Memory B cell (primary cell): ENCODE data around the gene RGR.

ENCODE experiments used
- ATAC-seq: fragments of 150-1000 bp; cut with Tn5 transposase; 2 replicates; pipeline ENCODE4 v1.10.0; 2021; ENCODE audit warnings: low read depth, mild to moderate bottlenecking, moderate library complexity
- DNase-seq, 2 donors: peaks; one replicate each; pipeline ENCODE4 v3.0.0; 2022; ENCODE audit warnings: low spot score in 2 of 2
- H3K27ac Mint-ChIP-seq: one replicate; pipeline ENCODE4 v1.8.0; 2022; ENCODE audit warnings: mild to moderate bottlenecking, moderate library complexity, mixed read lengths
- H3K27me3 Mint-ChIP-seq: one replicate; pipeline ENCODE4 v1.8.0; 2022; ENCODE audit warnings: mixed read lengths
- H3K36me3 Mint-ChIP-seq: one replicate; pipeline ENCODE4 v1.8.0; 2022; ENCODE audit warnings: mild to moderate bottlenecking, mixed read lengths
- H3K4me1 Mint-ChIP-seq: one replicate; pipeline ENCODE4 v1.8.0; 2022; ENCODE audit warnings: mixed read lengths
- H3K4me3 Mint-ChIP-seq: one replicate; pipeline ENCODE4 v1.8.0; 2022; ENCODE audit warnings: mild to moderate bottlenecking, moderate library complexity, mixed read lengths
- H3K9me3 Mint-ChIP-seq: one replicate; pipeline ENCODE4 v1.8.0; 2022; ENCODE audit warnings: mixed read lengths

RGR gene

DNA sequence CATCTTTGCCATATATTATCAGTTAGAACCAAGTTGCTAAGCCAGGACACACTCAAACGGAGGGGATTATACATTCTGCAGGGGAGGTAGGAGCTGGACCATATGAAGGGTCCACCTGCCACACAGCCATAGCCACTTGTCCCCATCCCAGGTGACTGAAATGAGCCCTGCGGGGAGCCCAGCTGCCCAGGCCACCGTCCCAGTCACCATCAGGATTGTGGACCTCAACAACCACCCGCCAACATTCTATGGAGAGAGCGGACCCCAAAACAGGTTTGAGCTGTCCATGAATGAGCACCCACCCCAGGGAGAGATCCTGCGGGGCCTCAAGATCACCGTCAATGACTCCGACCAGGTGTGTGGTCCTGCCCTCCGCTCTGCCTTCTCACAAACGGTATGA is 36.8 kb upstream of the RGR start:
- ATAC-seq (no peak), DNase-seq (no peak)
- H3K27me3 Mint-ChIP-seq, result peaks cover 14% of the 10 kb centered on the region
- no peak overlapping the region for H3K4me3 Mint-ChIP-seq
- H3K36me3 Mint-ChIP-seq, result no peaks in the 10 kb centered on the region
- no peak overlapping the region for H3K27ac Mint-ChIP-seq
- H3K9me3 Mint-ChIP-seq, result no peaks in the 10 kb centered on the region
- peaks cover 4% of the 10 kb centered on the region for H3K4me1 Mint-ChIP-seq

DNA sequence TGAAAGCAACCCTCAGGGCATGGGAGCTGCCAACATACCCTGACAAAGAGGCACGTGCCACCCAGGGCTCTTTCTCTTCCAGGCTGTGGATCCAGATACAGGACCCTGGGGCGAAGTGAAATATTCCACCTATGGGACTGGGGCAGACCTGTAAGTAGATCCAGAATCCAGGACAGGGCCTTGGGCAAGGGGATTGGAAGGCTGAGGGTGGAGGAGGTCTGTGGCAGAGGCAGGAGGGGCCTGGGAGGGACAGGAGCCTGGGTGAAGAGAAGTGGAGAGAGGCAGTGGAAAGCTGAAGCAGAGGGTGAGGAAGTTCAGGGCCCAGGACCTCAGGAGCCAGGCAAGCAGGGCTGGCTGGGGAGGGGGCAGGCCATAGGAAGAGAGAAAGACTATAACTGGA is 33.3 kb upstream of the RGR start:
- Mint-ChIP-seq H3K27ac (no peak overlapping the region), H3K36me3 (no peaks in the 10 kb centered on the region), H3K4me3 (no peak overlapping the region), H3K9me3 (no peaks in the 10 kb centered on the region), H3K4me1 (no peaks in the 10 kb centered on the region), H3K27me3 (peaks cover 19% of the 10 kb centered on the region)
- ATAC-seq, result no peak
- no peak for DNase-seq

DNA sequence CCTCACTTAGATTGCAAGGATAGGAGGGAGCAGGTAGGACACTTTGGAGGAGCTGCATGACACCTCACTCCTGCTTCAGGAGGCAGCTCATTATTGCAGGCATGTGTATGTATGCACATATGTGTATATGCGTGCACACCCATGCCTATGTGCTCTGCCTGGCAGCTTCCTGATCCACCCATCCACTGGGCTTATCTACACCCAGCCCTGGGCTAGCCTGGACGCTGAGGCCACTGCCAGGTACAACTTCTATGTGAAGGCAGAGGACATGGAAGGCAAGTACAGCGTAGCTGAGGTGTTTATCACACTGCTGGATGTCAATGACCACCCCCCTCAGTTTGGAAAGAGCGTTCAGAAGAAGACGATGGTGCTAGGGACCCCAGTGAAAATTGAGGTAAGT is 32.8 kb upstream of the RGR start:
- no peak for ATAC-seq
- Mint-ChIP-seq H3K36me3 (no peaks in the 10 kb centered on the region), H3K4me3 (no peak overlapping the region), H3K27ac (no peak overlapping the region), H3K4me1 (no peaks in the 10 kb centered on the region), H3K27me3 (peaks cover 14% of the 10 kb centered on the region), H3K9me3 (no peaks in the 10 kb centered on the region)
- DNase-seq, result no peak

DNA sequence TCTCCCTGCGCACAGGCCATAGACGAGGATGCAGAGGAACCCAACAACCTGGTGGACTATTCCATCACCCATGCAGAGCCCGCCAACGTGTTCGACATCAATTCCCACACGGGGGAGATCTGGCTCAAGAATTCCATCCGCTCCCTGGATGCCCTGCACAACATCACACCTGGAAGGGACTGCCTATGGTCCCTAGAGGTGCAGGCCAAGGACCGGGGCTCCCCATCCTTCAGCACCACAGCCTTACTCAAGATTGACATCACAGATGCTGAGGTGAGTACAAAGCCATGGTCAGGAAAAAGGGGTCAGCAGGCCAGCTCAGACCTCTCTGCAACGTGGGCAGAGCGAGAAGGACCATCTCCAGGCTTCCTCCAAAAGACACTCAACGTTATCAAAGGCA is 31.8 kb upstream of the RGR start:
- Mint-ChIP-seq H3K27me3 (peaks cover 11% of the 10 kb centered on the region), H3K9me3 (no peaks in the 10 kb centered on the region), H3K27ac (no peak overlapping the region), H3K4me3 (no peak overlapping the region), H3K4me1 (no peaks in the 10 kb centered on the region), H3K36me3 (no peaks in the 10 kb centered on the region)
- DNase-seq, result no peak
- ATAC-seq, result no peak

DNA sequence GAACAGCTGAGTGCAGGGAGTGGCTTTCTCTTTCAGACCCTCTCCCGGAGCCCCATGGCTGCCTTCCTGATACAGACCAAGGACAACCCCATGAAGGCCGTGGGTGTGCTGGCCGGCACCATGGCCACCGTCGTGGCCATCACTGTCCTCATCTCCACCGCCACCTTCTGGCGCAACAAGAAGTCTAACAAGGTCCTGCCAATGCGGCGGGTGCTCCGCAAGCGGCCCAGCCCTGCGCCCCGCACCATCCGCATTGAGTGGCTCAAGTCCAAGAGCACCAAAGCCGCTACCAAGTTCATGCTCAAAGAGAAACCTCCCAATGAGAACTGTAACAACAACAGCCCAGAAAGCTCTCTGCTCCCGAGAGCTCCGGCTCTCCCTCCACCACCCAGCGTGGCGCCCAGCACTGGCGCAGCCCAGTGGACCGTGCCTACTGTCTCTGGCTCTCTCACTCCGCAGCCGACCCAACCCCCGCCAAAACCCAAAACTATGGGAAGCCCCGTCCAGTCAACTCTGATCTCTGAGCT is 30.7 kb upstream of the RGR start:
- DNase-seq, result no peak
- H3K4me3 Mint-ChIP-seq, result no peak overlapping the region

DNA sequence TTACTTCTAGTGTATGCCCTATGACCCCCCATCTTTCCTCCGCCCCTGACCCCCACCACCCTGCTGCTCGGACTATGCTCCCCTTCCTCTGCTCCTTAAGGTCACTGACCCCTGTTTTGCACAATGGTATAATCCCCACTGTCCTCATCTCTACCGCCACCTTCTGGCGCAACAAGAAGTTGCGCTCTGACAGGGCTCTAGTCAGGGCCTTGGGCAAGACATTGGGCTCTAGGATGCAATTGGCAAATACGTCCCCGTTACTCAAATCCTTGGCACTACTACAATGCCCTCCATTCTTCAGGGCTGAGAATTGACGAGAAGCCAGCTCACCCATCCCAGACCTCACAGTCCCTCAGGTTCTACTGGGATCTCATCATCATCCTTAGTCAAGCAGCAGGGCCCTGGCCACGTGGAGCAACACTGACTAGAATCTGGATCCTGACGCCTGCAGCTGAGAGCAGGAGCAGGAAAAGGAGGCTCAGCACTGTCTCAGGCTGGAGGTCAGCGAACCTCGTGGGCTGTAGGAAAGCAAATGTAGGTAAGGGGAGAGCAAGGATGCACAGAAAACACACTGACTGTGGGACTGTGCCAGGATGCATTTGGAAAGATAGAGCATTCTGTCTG is 30.1 kb upstream of the RGR start:
- ATAC-seq (peak; percentile 51), DNase-seq (no peak)
- Mint-ChIP-seq H3K4me1 (no peaks in the 10 kb centered on the region), H3K9me3 (peaks cover 3% of the 10 kb centered on the region), H3K36me3 (no peaks in the 10 kb centered on the region), H3K27me3 (peaks cover 11% of the 10 kb centered on the region), H3K4me3 (no peak overlapping the region), H3K27ac (no peak overlapping the region)

More for the DNA sequence above, 30.7 kb upstream of the RGR start:
- no peaks in the 10 kb centered on the region for H3K36me3 Mint-ChIP-seq
- no peaks in the 10 kb centered on the region for H3K4me1 Mint-ChIP-seq
- H3K27me3 Mint-ChIP-seq, result peaks cover 9% of the 10 kb centered on the region
- H3K9me3 Mint-ChIP-seq, result no peaks in the 10 kb centered on the region
- H3K27ac Mint-ChIP-seq, result no peak overlapping the region
- no peak for ATAC-seq

DNA sequence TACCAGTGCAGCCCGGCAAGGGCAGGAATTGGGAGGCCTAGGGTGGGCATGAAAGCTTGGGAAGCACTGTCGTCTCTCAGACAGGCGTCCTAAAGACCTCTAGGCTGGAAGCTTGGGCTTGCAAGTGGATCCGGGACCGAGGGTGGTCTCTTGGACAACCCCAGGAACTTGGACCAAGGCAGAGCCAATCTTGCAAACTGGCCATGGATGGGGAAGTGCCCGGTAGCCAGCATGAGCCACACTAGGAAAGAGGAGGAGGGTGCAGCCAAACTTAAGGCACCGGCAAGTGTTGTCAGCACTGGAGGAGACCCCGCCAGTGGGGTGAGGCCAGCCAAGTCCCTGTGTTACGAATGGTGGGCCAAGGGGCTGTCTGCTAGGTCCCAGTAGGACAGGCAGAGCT is 28.0 kb upstream of the RGR start:
- no peak overlapping the region for H3K27ac Mint-ChIP-seq
- no peak for ATAC-seq
- H3K36me3 Mint-ChIP-seq, result no peaks in the 10 kb centered on the region

DNA sequence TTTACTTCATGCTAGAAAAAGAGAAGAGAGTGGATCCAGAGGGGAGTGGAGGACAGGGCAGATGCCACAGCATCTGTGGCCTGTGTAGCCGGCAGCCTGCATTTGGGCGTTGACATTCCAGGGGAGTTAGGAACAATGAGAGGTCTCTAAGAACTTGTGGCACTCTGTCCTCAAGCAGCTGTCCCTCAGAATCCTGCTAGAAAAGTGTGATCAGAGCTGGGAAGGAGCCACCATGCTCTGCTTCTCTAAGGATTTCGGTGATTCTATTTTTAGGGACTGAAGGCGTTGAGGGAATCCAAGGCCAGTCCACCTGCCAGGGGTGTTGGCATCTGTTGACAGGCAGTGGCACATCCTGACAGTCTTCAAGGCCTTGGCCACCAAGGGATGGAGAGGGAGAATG is 27.1 kb upstream of the RGR start:
- H3K36me3 Mint-ChIP-seq, result no peaks in the 10 kb centered on the region
- ATAC-seq, result no peak

More for the DNA sequence above, 28.0 kb upstream of the RGR start:
- DNase-seq, result no peak
- no peaks in the 10 kb centered on the region for H3K4me1 Mint-ChIP-seq
- H3K4me3 Mint-ChIP-seq, result no peak overlapping the region
- H3K27me3 Mint-ChIP-seq, result peaks cover 13% of the 10 kb centered on the region
- H3K9me3 Mint-ChIP-seq, result peaks cover 3% of the 10 kb centered on the region

DNA sequence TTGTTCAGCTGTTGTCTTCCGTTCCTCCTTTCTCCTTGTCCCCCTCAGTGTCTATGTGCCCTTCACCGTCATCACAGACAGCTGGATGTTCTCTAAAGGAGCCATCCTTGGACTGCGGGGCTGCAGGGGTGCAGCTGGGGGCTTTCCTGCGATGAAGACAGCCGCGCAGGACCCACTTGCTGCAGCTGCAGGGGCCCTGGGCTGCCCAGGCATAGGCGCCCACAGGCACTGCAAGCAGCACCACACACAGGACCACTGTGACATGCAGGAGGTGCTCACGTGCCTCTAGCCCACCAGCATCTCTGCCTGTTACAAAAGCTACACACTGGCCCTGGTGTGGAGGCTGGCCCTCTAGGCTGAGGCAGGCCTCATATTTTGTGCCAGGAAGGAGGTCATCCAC is 22.9 kb upstream of the RGR start:
- Mint-ChIP-seq H3K4me1 (no peaks in the 10 kb centered on the region), H3K36me3 (no peaks in the 10 kb centered on the region), H3K4me3 (no peak overlapping the region), H3K27me3 (peaks cover 12% of the 10 kb centered on the region), H3K27ac (no peak overlapping the region), H3K9me3 (peaks cover 3% of the 10 kb centered on the region)
- ATAC-seq, result no peak
- DNase-seq, result no peak

More for the DNA sequence above, 27.1 kb upstream of the RGR start:
- no peaks in the 10 kb centered on the region for H3K4me1 Mint-ChIP-seq
- H3K27me3 Mint-ChIP-seq, result peaks cover 13% of the 10 kb centered on the region
- no peak overlapping the region for H3K4me3 Mint-ChIP-seq
- no peak overlapping the region for H3K27ac Mint-ChIP-seq
- no peak for DNase-seq
- H3K9me3 Mint-ChIP-seq, result peaks cover 3% of the 10 kb centered on the region

DNA sequence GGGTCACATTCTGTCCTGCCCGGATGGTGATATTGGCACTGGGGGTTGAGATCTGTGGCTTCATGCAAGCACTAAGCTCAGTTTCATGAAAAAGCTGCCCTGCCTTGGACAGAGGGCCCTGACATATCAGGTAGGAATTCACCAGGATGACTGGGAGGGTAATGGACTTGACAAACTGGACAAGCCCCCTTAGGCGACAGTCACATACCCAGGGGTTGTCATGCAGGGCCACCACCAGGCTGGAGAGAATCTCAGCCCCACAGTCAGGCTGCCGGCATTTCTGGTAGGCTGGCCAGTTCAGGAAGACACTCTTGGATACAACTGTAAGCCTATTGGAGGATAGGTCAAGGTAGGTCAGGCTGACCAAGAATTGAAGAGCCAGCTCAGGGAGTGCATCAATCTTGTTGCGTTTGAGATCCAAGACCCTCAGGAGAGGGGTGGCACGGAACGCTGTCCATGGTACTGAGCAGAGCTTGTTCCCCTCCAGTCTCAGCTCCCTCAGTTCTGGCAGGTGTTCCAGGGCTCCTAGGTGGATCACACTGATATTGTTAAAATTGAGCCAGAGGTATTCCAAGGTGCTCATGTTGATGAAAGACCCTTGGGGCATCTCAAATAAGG is 20.3 kb upstream of the RGR start:
- H3K27me3 Mint-ChIP-seq, result peaks cover 15% of the 10 kb centered on the region
- DNase-seq, result no peak
- ATAC-seq, result no peak
- no peak overlapping the region for H3K27ac Mint-ChIP-seq
- no peak overlapping the region for H3K4me3 Mint-ChIP-seq
- H3K9me3 Mint-ChIP-seq, result no peaks in the 10 kb centered on the region
- no peaks in the 10 kb centered on the region for H3K36me3 Mint-ChIP-seq
- H3K4me1 Mint-ChIP-seq, result no peaks in the 10 kb centered on the region

DNA sequence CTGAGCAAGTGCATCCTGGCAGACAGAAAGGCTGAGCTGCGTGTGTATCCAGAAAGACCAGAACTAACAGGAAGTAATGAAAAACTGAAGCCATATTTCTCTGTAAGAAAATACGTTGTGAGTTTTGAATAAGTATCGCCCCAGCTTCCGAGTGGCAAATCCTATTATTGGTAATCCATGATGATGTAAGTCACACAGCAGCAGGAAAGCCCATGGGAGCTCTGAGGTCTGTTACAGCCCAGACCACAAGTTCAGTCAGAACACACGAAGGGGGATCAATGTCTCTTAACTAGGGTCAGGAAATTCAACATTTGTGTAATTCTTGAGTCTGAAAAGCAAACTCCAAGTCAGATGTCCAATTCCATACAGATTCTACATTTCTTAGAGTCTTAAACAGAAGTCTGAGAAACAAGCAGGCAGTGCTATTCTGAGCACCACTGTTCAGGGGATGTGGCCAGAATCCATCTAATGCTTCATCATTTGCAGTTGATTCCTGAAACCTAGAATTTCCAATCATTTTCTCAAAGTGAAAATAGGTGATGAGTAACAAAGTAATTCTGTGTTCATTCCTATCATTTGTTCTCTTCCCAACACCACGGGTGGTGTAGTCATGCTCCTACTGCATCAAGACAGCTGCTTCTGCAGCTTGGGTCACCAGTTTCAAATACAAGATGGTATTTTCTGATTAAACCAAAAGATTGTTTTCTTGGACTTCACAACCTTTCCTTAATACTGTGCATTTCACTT is 19.3 kb upstream of the RGR start, which contains the start of gene LRIT2:
Gene LRIT2 (minus strand): TSS at position 118 of the 747 bp plus-strand sequence. CDS start 24 bp downstream, at position 94.
- H3K27me3 Mint-ChIP-seq, result peaks cover 13% of the 10 kb centered on the region
- no peaks in the 10 kb centered on the region for H3K4me1 Mint-ChIP-seq
- H3K9me3 Mint-ChIP-seq, result no peaks in the 10 kb centered on the region
- H3K36me3 Mint-ChIP-seq, result no peaks in the 10 kb centered on the region
- H3K27ac Mint-ChIP-seq, result no peak within 1 kb of the TSS
- no peak within 1 kb of the TSS for H3K4me3 Mint-ChIP-seq
- no peak for DNase-seq
- no peak for ATAC-seq

DNA sequence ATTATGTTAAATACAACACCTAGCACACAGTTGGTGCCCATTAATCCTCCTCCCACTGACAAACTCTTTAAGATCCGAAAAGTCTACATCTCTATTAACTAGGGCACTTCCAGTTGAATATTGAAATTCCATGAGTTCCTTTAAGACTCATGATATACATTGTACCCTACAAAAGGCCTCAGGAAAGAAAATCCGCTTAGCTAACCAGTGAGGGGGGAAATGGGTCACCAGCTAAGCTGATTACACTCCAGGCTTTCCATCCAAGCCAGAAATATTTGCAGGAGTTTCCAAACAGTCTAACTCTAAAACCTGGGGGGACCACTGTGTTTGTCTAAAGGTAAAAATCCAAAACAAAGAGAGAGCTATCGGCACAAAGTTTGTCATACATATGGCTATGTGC is 18.2 kb upstream of the RGR start:
- DNase-seq (no peak), ATAC-seq (no peak)
- no peaks in the 10 kb centered on the region for H3K9me3 Mint-ChIP-seq
- H3K36me3 Mint-ChIP-seq, result no peaks in the 10 kb centered on the region
- H3K27ac Mint-ChIP-seq, result no peak overlapping the region
- no peak overlapping the region for H3K4me3 Mint-ChIP-seq
- H3K27me3 Mint-ChIP-seq, result peaks cover 11% of the 10 kb centered on the region
- no peaks in the 10 kb centered on the region for H3K4me1 Mint-ChIP-seq

DNA sequence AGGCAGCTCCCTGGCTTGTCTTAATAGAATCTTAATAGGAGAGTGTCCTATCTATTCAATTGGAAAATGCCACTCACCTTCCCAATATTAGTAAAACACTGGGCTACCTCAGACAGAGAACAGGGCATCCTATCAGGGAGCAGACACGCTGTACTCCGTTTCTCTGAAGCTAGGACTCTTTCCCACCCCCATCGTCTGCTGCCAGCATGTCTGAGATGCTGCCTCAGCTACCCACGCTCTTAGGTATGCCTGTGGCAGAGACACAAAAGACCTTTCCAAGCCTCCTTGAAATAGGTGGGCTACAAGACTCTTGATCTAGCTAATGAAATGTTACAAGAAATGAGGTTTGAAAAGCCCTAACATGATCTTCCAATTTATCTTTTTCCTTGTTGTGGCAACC is 17.0 kb upstream of the RGR start:
- Mint-ChIP-seq H3K36me3 (no peaks in the 10 kb centered on the region), H3K4me3 (no peak overlapping the region), H3K27me3 (peaks cover 13% of the 10 kb centered on the region), H3K9me3 (no peaks in the 10 kb centered on the region), H3K27ac (no peak overlapping the region), H3K4me1 (no peaks in the 10 kb centered on the region)
- DNase-seq, result no peak
- ATAC-seq, result no peak

DNA sequence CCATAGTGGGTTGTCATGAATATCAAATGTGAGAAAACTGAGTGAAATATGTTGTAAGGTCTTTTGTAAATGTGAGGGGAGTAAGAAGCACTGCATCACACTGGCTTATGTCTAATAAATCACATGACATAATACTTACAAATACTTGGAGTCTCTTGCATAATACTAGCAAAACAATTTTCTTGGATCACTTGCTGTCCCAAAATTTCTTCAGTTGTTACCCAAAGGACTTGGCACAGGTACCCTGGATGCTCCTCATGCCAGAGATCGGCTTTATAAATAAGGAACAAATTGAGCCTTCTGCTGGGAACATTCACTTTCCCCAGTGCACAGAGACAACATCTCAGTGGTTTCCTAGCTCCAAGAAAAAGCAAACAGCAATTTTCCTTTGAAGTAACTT is 14.5 kb upstream of the RGR start:
- peaks cover 7% of the 10 kb centered on the region for H3K27me3 Mint-ChIP-seq
- DNase-seq (no peak), ATAC-seq (no peak)

More for the DNA sequence above, 14.5 kb upstream of the RGR start:
- no peak overlapping the region for H3K27ac Mint-ChIP-seq
- no peaks in the 10 kb centered on the region for H3K9me3 Mint-ChIP-seq
- H3K4me1 Mint-ChIP-seq, result no peaks in the 10 kb centered on the region
- H3K4me3 Mint-ChIP-seq, result no peak overlapping the region
- H3K36me3 Mint-ChIP-seq, result no peaks in the 10 kb centered on the region
